ENCODE results near the gene FMO3.

- TF ChIP-seq REST (IDR thresholded peaks at IDR 0.05; ENCODE audit: low read depth), result no peak
- TF ChIP-seq CEBPB (IDR thresholded peaks at IDR 0.05), result no peak
- TF ChIP-seq TAF1 (IDR thresholded peaks at IDR 0.05; ENCODE audit: low read depth), result no peak
Observed at GRCh38 chr1:171137580-171137979, 46.9 kb downstream of the FMO3 start.
